GM19463 (cell line): Measurements from ENCODE around the gene SNN.

Experiments
- ATAC-seq: cut with Tn5 transposase; IDR thresholded peaks from one replicate; pipeline ENCODE4 v1.9.1; 2021; ENCODE audit warnings: mild to moderate bottlenecking, moderate library complexity; ENCODE audit not compliant: unreplicated experiment

Gene SNN

GRCh38 chr16:11726008-11726407 is 57.8 kb downstream of the SNN start:
- ATAC-seq: no peak

- no peak for ATAC-seq
Observed at GRCh38 chr16:11727796-11728543, 59.7 kb downstream of the SNN start.
